Upper lobe of left lung (tissue), 4 donors: ENCODE data around the gene COL12A1.

Experiments
- CTCF ChIP-seq, 6 experiments: fragments of 450-650 bp in 4 of 6; fragments of 200-600 bp in 2 of 6; sonication (generic) in 2 of 6; IDR thresholded peaks; one replicate each; pipeline ENCODE4 v1.5.1; 2016 to 2019; ENCODE audit warnings: antibody characterized with exemption in 6 of 6
- EP300 ChIP-seq, 4 donors: sonication (generic); formaldehyde crosslinking; IDR thresholded peaks; one replicate each; pipeline ENCODE4 v1.5.1; 2017; ENCODE audit warnings: antibody characterized with exemption in 4 of 4, control low read depth in 2 of 4
- POLR2A ChIP-seq, 4 donors: fragments of 450-650 bp; IDR thresholded peaks; one replicate each; pipeline ENCODE4 v1.5.1; 2016 to 2017; ENCODE audit warnings: antibody characterized with exemption in 4 of 4, mild to moderate bottlenecking in 2 of 4
- POLR2AphosphoS5 ChIP-seq, 2 donors: sonication (generic); formaldehyde crosslinking; IDR thresholded peaks; one replicate each; pipeline ENCODE4 v1.5.1; 2017; ENCODE audit warnings: antibody characterized with exemption in 2 of 2

GRCh38 chr6:75202676-75203131 lies 3.1 kb downstream of the COL12A1 start:
- no peak for TF ChIP-seq POLR2A (IDR thresholded peaks at IDR 0.05)
- TF ChIP-seq CTCF (IDR thresholded peaks at IDR 0.05) = no peak
- no peak for TF ChIP-seq POLR2AphosphoS5 (IDR thresholded peaks at IDR 0.05)
- TF ChIP-seq EP300 (IDR thresholded peaks at IDR 0.05) = no peak
